Measurements from ENCODE around the gene LZTR1.
"Not testable (repeated sequence)": the region's sequence is repeated elsewhere in the genome, so short reads cannot be mapped to it uniquely, and the experiment has no call there.

DNA sequence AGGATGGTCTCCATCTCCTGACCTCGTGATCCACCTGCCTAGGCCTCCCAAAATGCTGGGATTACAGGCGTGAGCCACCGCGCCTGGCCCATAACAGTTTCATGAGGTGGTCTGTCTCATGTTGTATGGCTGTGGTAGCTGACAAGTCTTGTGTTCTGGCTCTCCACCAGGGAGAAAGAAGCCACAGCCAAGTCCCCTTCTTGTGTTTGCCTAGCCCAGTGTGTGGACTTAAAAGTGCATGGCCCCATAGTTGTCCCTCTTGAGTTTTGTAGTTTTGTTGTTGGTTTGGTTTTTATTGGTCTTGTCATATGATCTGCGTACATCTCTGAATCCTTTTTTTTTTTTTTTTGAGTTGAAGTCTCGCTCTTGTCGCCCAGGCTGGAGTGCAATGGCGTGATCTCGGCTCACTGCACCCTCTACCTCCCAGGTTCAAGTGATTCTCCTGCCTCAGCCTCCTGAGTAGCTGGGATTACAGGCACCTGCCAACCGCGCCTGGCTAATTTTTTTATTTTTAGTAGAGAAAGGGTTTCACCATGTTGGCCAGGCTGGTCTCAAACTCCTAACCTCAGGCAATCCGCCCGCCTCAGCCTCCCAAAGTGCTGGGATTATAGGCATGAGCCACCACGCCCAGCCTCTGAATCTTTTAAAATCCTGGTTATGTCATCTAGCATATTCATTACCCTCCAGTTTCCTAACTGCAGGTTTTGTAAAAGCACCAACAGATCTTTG, 42.5 kb upstream of the LZTR1 start:
- TF ChIP-seq EZH2 (IDR thresholded peaks at IDR 0.05); POLR2AphosphoS5 (IDR thresholded peaks at IDR 0.05; ENCODE audit: borderline replicate concordance, low read depth, low read length): not testable (repeated sequence)
